GM12878 (cell line): ENCODE results near the gene LRRC23. TPM values are rescaled to one million over a fixed set of nuclear protein-coding genes. Genes with fewer than 3 reads are reported as not detected.

Experiments used
- CBFB ChIP-seq: IDR thresholded peaks from 2 replicates; pipeline ENCODE4 v1.6.1; 2016; ENCODE audit warnings: antibody characterized with exemption, low read depth
- EP300 ChIP-seq, 2 experiments: fragments of 150-350 bp in 1 of 2; IDR thresholded peaks; 2 replicates each; pipeline ENCODE4 v1.6.1; 2011 to 2012; ENCODE audit warnings: low read depth in 2 of 2, low read length in 2 of 2, borderline replicate concordance in 1 of 2, improper control_type of control experiment in 1 of 2, inconsistent platforms in 1 of 2; ENCODE audit not compliant: control insufficient read depth in 1 of 2
- ETV6 ChIP-seq, 2 experiments: fragments of 450-650 bp in 1 of 2; IDR thresholded peaks in 1 of 2; conservative IDR thresholded peaks in 1 of 2; 2 replicates each; pipeline ENCODE4 v1.6.1; 2014; ENCODE audit warnings: antibody characterized with exemption in 1 of 2, borderline replicate concordance in 1 of 2, low read depth in 1 of 2, mild to moderate bottlenecking in 1 of 2, moderate library complexity in 1 of 2
- EZH2 ChIP-seq: IDR thresholded peaks from 2 replicates; pipeline ENCODE4 v1.6.1; 2012; ENCODE audit warnings: low read depth, mild to moderate bottlenecking, control low read depth, inconsistent platforms, low read length, borderline replicate concordance; ENCODE audit not compliant: control insufficient read depth
- NRF1 ChIP-seq: conservative IDR thresholded peaks from 2 replicates; pipeline ENCODE4 v1.6.1; 2011; ENCODE audit warnings: mild to moderate bottlenecking, low read depth, low read length, improper control_type of control experiment
- RELA ChIP-seq: fragments of 450-650 bp; IDR thresholded peaks from 2 replicates; pipeline ENCODE4 v1.8.0; 2014; ENCODE audit warnings: borderline replicate concordance; ENCODE audit not compliant: partially characterized antibody
- polyA plus RNA-seq, 11 experiments: library from polyadenylated mRNA; depleted of rRNA in 4 of 11; unstranded in 6 of 11; stranded (reverse) in 5 of 11; fragments of >200 nt; fragmentation: Nextera tagmentation in 4 of 11; fragmentation: Illumina TruSeq in 1 of 11; extraction: Ambion mirVana in 4 of 11; extraction: Trizol in 1 of 11; gene quantifications; 1 replicate in 1 of 11; 2 replicates in 10 of 11; pipeline versions ENCODE4 v1.2.1 to v1.2.3, GENCODE V29; 2011 to 2016; ENCODE audit warnings: inconsistent platforms in 2 of 11, missing spikeins in 2 of 11, low read depth in 1 of 11
- total RNA-seq, 4 experiments: library from RNA; depleted of rRNA in 3 of 4; stranded (reverse); fragments of >200 nt in 3 of 4; fragmentation: Illumina TruSeq in 1 of 4; extraction: Trizol in 1 of 4; gene quantifications; 2 replicates each; pipeline versions ENCODE4 v1.2.1 to v1.2.3, GENCODE V29; 2013 to 2021
- TF ChIP-seq, protein P1 (sequence below): fragments of 450-650 bp; IDR thresholded peaks from 2 replicates; pipeline ENCODE4 v1.6.1; 2018; ENCODE audit warnings: mild to moderate bottlenecking, low read depth, moderate library complexity; ENCODE audit not compliant: partially characterized antibody
- TF ChIP-seq, protein P2 (sequence below): fragments of 450-650 bp; IDR thresholded peaks from 2 replicates; pipeline ENCODE4 v1.6.1; 2016; ENCODE audit warnings: mild to moderate bottlenecking
- TF ChIP-seq, protein P3 (sequence below): fragments of 450-650 bp; conservative IDR thresholded peaks from 2 replicates; pipeline ENCODE4 v1.6.1; 2017; ENCODE audit warnings: mild to moderate bottlenecking, moderate library complexity
- TF ChIP-seq, protein P4 (sequence below): fragments of 450-650 bp; IDR thresholded peaks from 2 replicates; pipeline ENCODE4 v1.6.1; 2017; ENCODE audit warnings: low read depth, mild to moderate bottlenecking, moderate library complexity
- TF ChIP-seq, protein P5 (sequence below): fragments of 450-650 bp; IDR thresholded peaks from 2 replicates; pipeline ENCODE4 v1.6.1; 2016; ENCODE audit warnings: mild to moderate bottlenecking, moderate library complexity, borderline replicate concordance

LRRC23 gene
- total and polyA plus RNA-seq, 10 of the 15 experiments (the other 5 are each of a cell fraction or from before 2014, with no cell fraction given), result 1.4 to 6.9 (median 3.4) TPM

DNA sequence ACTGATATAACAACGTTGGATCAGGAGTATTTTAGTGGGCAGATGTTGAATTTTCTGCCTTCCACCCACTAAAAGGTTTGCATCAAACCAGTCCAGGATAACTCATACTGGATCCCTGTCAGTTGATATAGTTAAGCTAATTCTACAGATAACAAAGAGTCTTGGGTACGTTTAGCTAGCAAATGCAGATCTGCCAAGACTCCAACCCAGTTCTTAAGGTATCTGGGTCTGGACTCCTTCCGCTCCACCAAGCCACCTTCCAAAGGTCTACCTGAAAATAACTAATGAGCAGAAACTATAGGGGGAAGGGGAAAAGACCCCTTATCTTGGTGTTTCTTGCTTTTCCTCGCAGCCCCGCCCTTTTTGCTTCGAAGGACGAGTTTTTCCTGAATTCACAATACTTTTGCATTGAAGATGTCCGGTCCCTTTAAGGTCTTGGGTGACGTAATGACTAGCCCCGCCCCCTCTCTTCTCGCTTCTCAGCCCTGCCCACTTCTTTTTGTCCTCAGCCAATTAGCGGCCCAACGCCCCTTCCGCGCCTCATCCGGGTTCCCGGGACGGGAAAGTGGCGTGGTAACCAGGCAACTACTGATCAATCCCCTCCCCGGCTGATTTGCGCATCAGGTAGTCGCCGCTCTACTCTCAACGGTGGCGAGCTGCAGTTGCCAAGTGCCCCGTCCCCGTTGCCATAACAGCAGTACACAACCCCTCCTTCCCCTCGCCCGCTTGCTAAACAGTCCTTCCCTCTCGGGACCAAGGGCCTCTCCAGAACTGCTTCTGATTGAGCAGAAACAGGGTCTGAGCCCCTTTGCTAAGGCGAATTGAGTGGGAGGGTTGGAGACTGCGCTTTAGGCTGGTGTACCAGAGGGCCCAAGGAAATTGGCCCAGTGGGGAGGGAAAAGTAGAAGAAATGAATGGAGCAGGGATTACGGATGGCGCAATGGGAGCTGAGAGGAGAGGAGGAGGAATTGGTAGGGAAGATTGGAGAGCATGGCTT is at the start of gene LRRC23 (continued):
- TF ChIP-seq, protein P1, sequence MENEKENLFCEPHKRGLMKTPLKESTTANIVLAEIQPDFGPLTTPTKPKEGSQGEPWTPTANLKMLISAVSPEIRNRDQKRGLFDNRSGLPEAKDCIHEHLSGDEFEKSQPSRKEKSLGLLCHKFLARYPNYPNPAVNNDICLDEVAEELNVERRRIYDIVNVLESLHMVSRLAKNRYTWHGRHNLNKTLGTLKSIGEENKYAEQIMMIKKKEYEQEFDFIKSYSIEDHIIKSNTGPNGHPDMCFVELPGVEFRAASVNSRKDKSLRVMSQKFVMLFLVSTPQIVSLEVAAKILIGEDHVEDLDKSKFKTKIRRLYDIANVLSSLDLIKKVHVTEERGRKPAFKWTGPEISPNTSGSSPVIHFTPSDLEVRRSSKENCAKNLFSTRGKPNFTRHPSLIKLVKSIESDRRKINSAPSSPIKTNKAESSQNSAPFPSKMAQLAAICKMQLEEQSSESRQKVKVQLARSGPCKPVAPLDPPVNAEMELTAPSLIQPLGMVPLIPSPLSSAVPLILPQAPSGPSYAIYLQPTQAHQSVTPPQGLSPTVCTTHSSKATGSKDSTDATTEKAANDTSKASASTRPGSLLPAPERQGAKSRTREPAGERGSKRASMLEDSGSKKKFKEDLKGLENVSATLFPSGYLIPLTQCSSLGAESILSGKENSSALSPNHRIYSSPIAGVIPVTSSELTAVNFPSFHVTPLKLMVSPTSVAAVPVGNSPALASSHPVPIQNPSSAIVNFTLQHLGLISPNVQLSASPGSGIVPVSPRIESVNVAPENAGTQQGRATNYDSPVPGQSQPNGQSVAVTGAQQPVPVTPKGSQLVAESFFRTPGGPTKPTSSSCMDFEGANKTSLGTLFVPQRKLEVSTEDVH, result peak; percentile 65
- TF ChIP-seq CBFB (no peak), NRF1 (0 out of 2 replicates have a peak, but pooled peaks have one; percentile 3), ETV6 (conservative IDR thresholded peaks at IDR 0.05 in 1 of 2, IDR thresholded peaks at IDR 0.05 in 1 of 2; ENCODE audit: borderline replicate concordance in 1 of 2, low read depth in 1 of 2) (no peak), EP300 (IDR thresholded peaks at IDR 0.05; ENCODE audit: borderline replicate concordance in 1 of 2, control insufficient read depth in 1 of 2, low read depth in 2 of 2, low read length in 2 of 2) (peak in 1 of 2 experiments; percentile 38; a peak in 1 of 4 replicates), EZH2 (no peak), RELA (peak; percentile 16)
- TF ChIP-seq, protein P2, sequence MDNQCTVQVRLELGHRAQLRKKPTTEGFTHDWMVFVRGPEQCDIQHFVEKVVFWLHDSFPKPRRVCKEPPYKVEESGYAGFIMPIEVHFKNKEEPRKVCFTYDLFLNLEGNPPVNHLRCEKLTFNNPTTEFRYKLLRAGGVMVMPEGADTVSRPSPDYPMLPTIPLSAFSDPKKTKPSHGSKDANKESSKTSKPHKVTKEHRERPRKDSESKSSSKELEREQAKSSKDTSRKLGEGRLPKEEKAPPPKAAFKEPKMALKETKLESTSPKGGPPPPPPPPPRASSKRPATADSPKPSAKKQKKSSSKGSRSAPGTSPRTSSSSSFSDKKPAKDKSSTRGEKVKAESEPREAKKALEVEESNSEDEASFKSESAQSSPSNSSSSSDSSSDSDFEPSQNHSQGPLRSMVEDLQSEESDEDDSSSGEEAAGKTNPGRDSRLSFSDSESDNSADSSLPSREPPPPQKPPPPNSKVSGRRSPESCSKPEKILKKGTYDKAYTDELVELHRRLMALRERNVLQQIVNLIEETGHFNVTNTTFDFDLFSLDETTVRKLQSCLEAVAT, result peak; percentile 50; the same call in 1 of the 2 replicates
- TF ChIP-seq, protein P3, sequence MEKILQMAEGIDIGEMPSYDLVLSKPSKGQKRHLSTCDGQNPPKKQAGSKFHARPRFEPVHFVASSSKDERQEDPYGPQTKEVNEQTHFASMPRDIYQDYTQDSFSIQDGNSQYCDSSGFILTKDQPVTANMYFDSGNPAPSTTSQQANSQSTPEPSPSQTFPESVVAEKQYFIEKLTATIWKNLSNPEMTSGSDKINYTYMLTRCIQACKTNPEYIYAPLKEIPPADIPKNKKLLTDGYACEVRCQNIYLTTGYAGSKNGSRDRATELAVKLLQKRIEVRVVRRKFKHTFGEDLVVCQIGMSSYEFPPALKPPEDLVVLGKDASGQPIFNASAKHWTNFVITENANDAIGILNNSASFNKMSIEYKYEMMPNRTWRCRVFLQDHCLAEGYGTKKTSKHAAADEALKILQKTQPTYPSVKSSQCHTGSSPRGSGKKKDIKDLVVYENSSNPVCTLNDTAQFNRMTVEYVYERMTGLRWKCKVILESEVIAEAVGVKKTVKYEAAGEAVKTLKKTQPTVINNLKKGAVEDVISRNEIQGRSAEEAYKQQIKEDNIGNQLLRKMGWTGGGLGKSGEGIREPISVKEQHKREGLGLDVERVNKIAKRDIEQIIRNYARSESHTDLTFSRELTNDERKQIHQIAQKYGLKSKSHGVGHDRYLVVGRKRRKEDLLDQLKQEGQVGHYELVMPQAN, result peak; percentile 80
- TF ChIP-seq, protein P4, sequence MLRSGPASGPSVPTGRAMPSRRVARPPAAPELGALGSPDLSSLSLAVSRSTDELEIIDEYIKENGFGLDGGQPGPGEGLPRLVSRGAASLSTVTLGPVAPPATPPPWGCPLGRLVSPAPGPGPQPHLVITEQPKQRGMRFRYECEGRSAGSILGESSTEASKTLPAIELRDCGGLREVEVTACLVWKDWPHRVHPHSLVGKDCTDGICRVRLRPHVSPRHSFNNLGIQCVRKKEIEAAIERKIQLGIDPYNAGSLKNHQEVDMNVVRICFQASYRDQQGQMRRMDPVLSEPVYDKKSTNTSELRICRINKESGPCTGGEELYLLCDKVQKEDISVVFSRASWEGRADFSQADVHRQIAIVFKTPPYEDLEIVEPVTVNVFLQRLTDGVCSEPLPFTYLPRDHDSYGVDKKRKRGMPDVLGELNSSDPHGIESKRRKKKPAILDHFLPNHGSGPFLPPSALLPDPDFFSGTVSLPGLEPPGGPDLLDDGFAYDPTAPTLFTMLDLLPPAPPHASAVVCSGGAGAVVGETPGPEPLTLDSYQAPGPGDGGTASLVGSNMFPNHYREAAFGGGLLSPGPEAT, result peak; percentile 86; the same call in 1 of the 2 replicates
- TF ChIP-seq, protein P5, sequence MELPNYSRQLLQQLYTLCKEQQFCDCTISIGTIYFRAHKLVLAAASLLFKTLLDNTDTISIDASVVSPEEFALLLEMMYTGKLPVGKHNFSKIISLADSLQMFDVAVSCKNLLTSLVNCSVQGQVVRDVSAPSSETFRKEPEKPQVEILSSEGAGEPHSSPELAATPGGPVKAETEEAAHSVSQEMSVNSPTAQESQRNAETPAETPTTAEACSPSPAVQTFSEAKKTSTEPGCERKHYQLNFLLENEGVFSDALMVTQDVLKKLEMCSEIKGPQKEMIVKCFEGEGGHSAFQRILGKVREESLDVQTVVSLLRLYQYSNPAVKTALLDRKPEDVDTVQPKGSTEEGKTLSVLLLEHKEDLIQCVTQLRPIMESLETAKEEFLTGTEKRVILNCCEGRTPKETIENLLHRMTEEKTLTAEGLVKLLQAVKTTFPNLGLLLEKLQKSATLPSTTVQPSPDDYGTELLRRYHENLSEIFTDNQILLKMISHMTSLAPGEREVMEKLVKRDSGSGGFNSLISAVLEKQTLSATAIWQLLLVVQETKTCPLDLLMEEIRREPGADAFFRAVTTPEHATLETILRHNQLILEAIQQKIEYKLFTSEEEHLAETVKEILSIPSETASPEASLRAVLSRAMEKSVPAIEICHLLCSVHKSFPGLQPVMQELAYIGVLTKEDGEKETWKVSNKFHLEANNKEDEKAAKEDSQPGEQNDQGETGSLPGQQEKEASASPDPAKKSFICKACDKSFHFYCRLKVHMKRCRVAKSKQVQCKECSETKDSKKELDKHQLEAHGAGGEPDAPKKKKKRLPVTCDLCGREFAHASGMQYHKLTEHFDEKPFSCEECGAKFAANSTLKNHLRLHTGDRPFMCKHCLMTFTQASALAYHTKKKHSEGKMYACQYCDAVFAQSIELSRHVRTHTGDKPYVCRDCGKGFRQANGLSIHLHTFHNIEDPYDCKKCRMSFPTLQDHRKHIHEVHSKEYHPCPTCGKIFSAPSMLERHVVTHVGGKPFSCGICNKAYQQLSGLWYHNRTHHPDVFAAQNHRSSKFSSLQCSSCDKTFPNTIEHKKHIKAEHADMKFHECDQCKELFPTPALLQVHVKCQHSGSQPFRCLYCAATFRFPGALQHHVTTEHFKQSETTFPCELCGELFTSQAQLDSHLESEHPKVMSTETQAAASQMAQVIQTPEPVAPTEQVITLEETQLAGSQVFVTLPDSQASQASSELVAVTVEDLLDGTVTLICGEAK, result peak; percentile 53; the same call in 1 of the 2 replicates
